Measurements from ENCODE around the gene MSANTD2. TPM values are rescaled to one million over a fixed set of nuclear protein-coding genes. Genes with fewer than 3 reads are reported as not detected.

Gene MSANTD2
- polyA plus RNA-seq, 6 donors from 2014 or later: 2.5 to 8.1 (median 3.4) TPM; not detected in 1

GRCh38 chr11:124743050-124743449, 57.2 kb downstream of the MSANTD2 start:
- Mint-ChIP-seq H3K27ac (no peak overlapping the region), H3K4me1 (peaks cover 33 to 55% (median 47%) of the 10 kb centered on the region in 3 donors), H3K4me3 (peak overlapping the region in 1 of 8 donors; percentile 80), H3K36me3 (no peaks in the 10 kb centered on the region), H3K9me3 (no peaks in the 10 kb centered on the region), H3K27me3 (peaks cover 0 to 16% (median 7%) of the 10 kb centered on the region in 3 donors)
- ATAC-seq (ENCODE audit: low read depth in 2 of 2): no peak
- no peak for DNase-seq

- ATAC-seq (ENCODE audit: low read depth in 2 of 2) (no peak), DNase-seq (no peak)
- peaks cover 0 to 16% (median 7%) of the 10 kb centered on the region in 3 donors for H3K27me3 Mint-ChIP-seq
- H3K9me3 Mint-ChIP-seq: no peaks in the 10 kb centered on the region
- H3K36me3 Mint-ChIP-seq: no peaks in the 10 kb centered on the region
- peak overlapping the region in 1 of 8 donors; percentile 80 for H3K4me3 Mint-ChIP-seq
- H3K27ac Mint-ChIP-seq: no peak overlapping the region
- peaks cover 33 to 54% (median 42%) of the 10 kb centered on the region in 3 donors for H3K4me1 Mint-ChIP-seq
Observed at GRCh38 chr11:124742555-124742954, 57.7 kb downstream of the MSANTD2 start.

GRCh38 chr11:124740277-124740882, 59.8 kb downstream of the MSANTD2 start:
- H3K9me3 Mint-ChIP-seq: no peaks in the 10 kb centered on the region
- peaks cover 26 to 39% (median 32%) of the 10 kb centered on the region in 3 donors for H3K4me1 Mint-ChIP-seq
- DNase-seq: peak; percentile 57
- peak overlapping the region; percentile 84 to 95 (median 91) for H3K4me3 Mint-ChIP-seq
- peak overlapping the region in 3 of 6 donors; percentile 39 to 80 (median 53) for H3K27ac Mint-ChIP-seq
- H3K27me3 Mint-ChIP-seq: peaks cover 0 to 16% (median 7%) of the 10 kb centered on the region in 3 donors
- ATAC-seq (ENCODE audit: low read depth in 2 of 2): peak; percentile 67 to 68
- no peaks in the 10 kb centered on the region for H3K36me3 Mint-ChIP-seq

GRCh38 chr11:124739479-124740276, 60.5 kb downstream of the MSANTD2 start, which contains the start of gene NRGN:
NRGN (plus strand) TSS chr11:124739942; CDS start chr11:124740085, 143 bp downstream.
- H3K9me3 Mint-ChIP-seq: no peaks in the 10 kb centered on the region
- peaks cover 0 to 16% (median 7%) of the 10 kb centered on the region in 3 donors for H3K27me3 Mint-ChIP-seq
- peak; percentile 87 to 91 for ATAC-seq (ENCODE audit: low read depth in 2 of 2)
- no peaks in the 10 kb centered on the region for H3K36me3 Mint-ChIP-seq
- peak; percentile 80 for DNase-seq
- peak within 1 kb of the TSS; percentile 84 to 95 (median 91) for H3K4me3 Mint-ChIP-seq
- peak within 1 kb of the TSS in 4 of 6 donors; percentile 79 to 86 (median 82) for H3K27ac Mint-ChIP-seq
- H3K4me1 Mint-ChIP-seq: peaks cover 22 to 32% (median 28%) of the 10 kb centered on the region in 3 donors

- no peaks in the 10 kb centered on the region for H3K36me3 Mint-ChIP-seq
- H3K9me3 Mint-ChIP-seq: no peaks in the 10 kb centered on the region
- ATAC-seq (ENCODE audit: low read depth in 2 of 2): no peak
- H3K27ac Mint-ChIP-seq: peak overlapping the region in 3 of 6 donors; percentile 79 to 86 (median 79)
- H3K4me3 Mint-ChIP-seq: peak overlapping the region; percentile 84 to 95 (median 91)
- H3K27me3 Mint-ChIP-seq: peaks cover 0 to 16% (median 7%) of the 10 kb centered on the region in 3 donors
- H3K4me1 Mint-ChIP-seq: peaks cover 22 to 31% (median 28%) of the 10 kb centered on the region in 3 donors
- DNase-seq: no peak
Observed at GRCh38 chr11:124738713-124739478, 61.3 kb downstream of the MSANTD2 start.

- Mint-ChIP-seq H3K9me3 (no peaks in the 10 kb centered on the region), H3K27ac (no peak overlapping the region), H3K4me3 (peak overlapping the region in 2 of 8 donors; percentile 17 to 29), H3K4me1 (peaks cover 22 to 31% (median 28%) of the 10 kb centered on the region in 3 donors), H3K36me3 (no peaks in the 10 kb centered on the region), H3K27me3 (peaks cover 0 to 16% (median 7%) of the 10 kb centered on the region in 3 donors)
- DNase-seq: no peak
- no peak for ATAC-seq (ENCODE audit: low read depth in 2 of 2)
Observed at GRCh38 chr11:124737638-124738305, 62.4 kb downstream of the MSANTD2 start.

- Mint-ChIP-seq H3K4me3 (no peak overlapping the region), H3K27me3 (peaks cover 0 to 13% (median 4%) of the 10 kb centered on the region in 3 donors)
- no peak for DNase-seq
Observed at GRCh38 chr11:124736736-124737135, 63.5 kb downstream of the MSANTD2 start.

GRCh38 chr11:124732230-124732629, 68.0 kb downstream of the MSANTD2 start:
- Mint-ChIP-seq H3K4me1 (peaks cover 4 to 9% (median 5%) of the 10 kb centered on the region in 3 donors), H3K9me3 (no peaks in the 10 kb centered on the region), H3K4me3 (no peak overlapping the region), H3K36me3 (no peaks in the 10 kb centered on the region), H3K27me3 (no peaks in the 10 kb centered on the region), H3K27ac (peak overlapping the region in 1 of 6 donors; percentile 65)
- DNase-seq: no peak
- no peak for ATAC-seq (ENCODE audit: low read depth in 2 of 2)

More at GRCh38 chr11:124736736-124737135, 63.5 kb downstream of the MSANTD2 start:
- ATAC-seq (ENCODE audit: low read depth in 2 of 2): no peak
- peaks cover 22 to 28% (median 24%) of the 10 kb centered on the region in 3 donors for H3K4me1 Mint-ChIP-seq
- H3K27ac Mint-ChIP-seq: peak overlapping the region in 1 of 6 donors; percentile 34
- no peaks in the 10 kb centered on the region for H3K36me3 Mint-ChIP-seq
- H3K9me3 Mint-ChIP-seq: no peaks in the 10 kb centered on the region

GRCh38 chr11:124729571-124729970, 70.6 kb downstream of the MSANTD2 start:
- H3K36me3 Mint-ChIP-seq: no peaks in the 10 kb centered on the region
- no peaks in the 10 kb centered on the region for H3K27me3 Mint-ChIP-seq
- ATAC-seq (ENCODE audit: low read depth in 2 of 2) (no peak), DNase-seq (no peak)
- H3K4me1 Mint-ChIP-seq: peaks cover 21 to 24% (median 22%) of the 10 kb centered on the region in 3 donors
- no peaks in the 10 kb centered on the region for H3K9me3 Mint-ChIP-seq
- no peak overlapping the region for H3K4me3 Mint-ChIP-seq
- H3K27ac Mint-ChIP-seq: no peak overlapping the region

GRCh38 chr11:124728134-124728533, 72.1 kb downstream of the MSANTD2 start:
- Mint-ChIP-seq H3K4me1 (peaks cover 35 to 38% (median 35%) of the 10 kb centered on the region in 3 donors), H3K4me3 (no peak overlapping the region), H3K27me3 (peaks cover 0 to under 1% (median under 1%) of the 10 kb centered on the region in 3 donors), H3K27ac (no peak overlapping the region), H3K9me3 (no peaks in the 10 kb centered on the region), H3K36me3 (no peaks in the 10 kb centered on the region)
- DNase-seq (no peak), ATAC-seq (ENCODE audit: low read depth in 2 of 2) (no peak)

GRCh38 chr11:124727474-124727873, 72.7 kb downstream of the MSANTD2 start:
- DNase-seq (no peak), ATAC-seq (ENCODE audit: low read depth in 2 of 2) (no peak)
- peaks cover 4 to 7% (median 7%) of the 10 kb centered on the region in 3 donors for H3K27me3 Mint-ChIP-seq
- H3K27ac Mint-ChIP-seq: no peak overlapping the region
- H3K4me3 Mint-ChIP-seq: peak overlapping the region in 1 of 8 donors; percentile 68
- H3K9me3 Mint-ChIP-seq: no peaks in the 10 kb centered on the region
- H3K4me1 Mint-ChIP-seq: peaks cover 41 to 45% (median 42%) of the 10 kb centered on the region in 3 donors
- H3K36me3 Mint-ChIP-seq: no peaks in the 10 kb centered on the region

- Mint-ChIP-seq H3K27me3 (peaks cover 18 to 24% (median 21%) of the 10 kb centered on the region in 3 donors), H3K27ac (peak overlapping the region in 2 of 6 donors; percentile 40 to 52)
Observed at GRCh38 chr11:124725719-124726105, 74.5 kb downstream of the MSANTD2 start.

More at GRCh38 chr11:124725719-124726105, 74.5 kb downstream of the MSANTD2 start:
- peak overlapping the region; percentile 42 to 91 (median 78) for H3K4me3 Mint-ChIP-seq
- no peaks in the 10 kb centered on the region for H3K36me3 Mint-ChIP-seq
- DNase-seq: no peak
- peaks cover 53 to 63% (median 56%) of the 10 kb centered on the region in 3 donors for H3K4me1 Mint-ChIP-seq
- ATAC-seq (ENCODE audit: low read depth in 2 of 2): peak in 1 of 2 donors; percentile 41
- no peaks in the 10 kb centered on the region for H3K9me3 Mint-ChIP-seq
